GM12892 (cell line): ENCODE data around the gene CDH13.

ENCODE experiments used
- DNase-seq: peaks from one replicate; pipeline ENCODE4 v3.0.0; 2011; ENCODE audit not compliant: insufficient read length
- FAIRE-seq: peaks from 2 replicates; lab custom pipeline; 2011; peaks lifted over from hg19 to GRCh38; lab: Jason Lieb, UNC
- POLR2A ChIP-seq: IDR thresholded peaks from 2 replicates; pipeline ENCODE4 v1.6.1; 2011; ENCODE audit warnings: low read depth, low read length, control low read depth
- POLR2AphosphoS5 ChIP-seq: IDR thresholded peaks from 2 replicates; pipeline ENCODE4 v1.6.1; 2011; ENCODE audit warnings: low read depth, low read length, control low read depth
- TAF1 ChIP-seq: IDR thresholded peaks from 2 replicates; pipeline ENCODE4 v1.6.1; 2011; ENCODE audit warnings: low read depth, mild to moderate bottlenecking, control low read depth, low read length, borderline replicate concordance

CDH13 gene

GRCh38 chr16:83603723-83604570 lies 977.2 kb downstream of the CDH13 start:
- no peak for DNase-seq
- FAIRE-seq, result no peak
- TF ChIP-seq POLR2A (no peak), POLR2AphosphoS5 (no peak), TAF1 (no peak)

GRCh38 chr16:83606486-83607030 lies 979.8 kb downstream of the CDH13 start:
- FAIRE-seq (no peak), DNase-seq (no peak)

GRCh38 chr16:83609178-83609577 lies 982.4 kb downstream of the CDH13 start:
- FAIRE-seq, result no peak
- no peak for TF ChIP-seq TAF1
- no peak for TF ChIP-seq POLR2A
- no peak for TF ChIP-seq POLR2AphosphoS5

More at GRCh38 chr16:83606486-83607030, 979.8 kb downstream of the CDH13 start:
- no peak for TF ChIP-seq TAF1
- TF ChIP-seq POLR2A, result no peak
- TF ChIP-seq POLR2AphosphoS5, result no peak

GRCh38 chr16:83615141-83615952 lies 988.6 kb downstream of the CDH13 start:
- FAIRE-seq (no peak), DNase-seq (no peak)
- TF ChIP-seq TAF1 (no peak), POLR2AphosphoS5 (no peak), POLR2A (no peak)

More at GRCh38 chr16:83609178-83609577, 982.4 kb downstream of the CDH13 start:
- no peak for DNase-seq

GRCh38 chr16:83615953-83616350 lies 989.2 kb downstream of the CDH13 start:
- DNase-seq (no peak), FAIRE-seq (no peak)
- TF ChIP-seq POLR2AphosphoS5 (no peak), POLR2A (no peak), TAF1 (no peak)

GRCh38 chr16:83619381-83620150 lies 992.8 kb downstream of the CDH13 start:
- TF ChIP-seq POLR2AphosphoS5, result no peak
- TF ChIP-seq POLR2A, result no peak
- TF ChIP-seq TAF1, result no peak
- DNase-seq (no peak), FAIRE-seq (no peak)

GRCh38 chr16:83622010-83622409 lies 995.2 kb downstream of the CDH13 start:
- DNase-seq, result no peak
- TF ChIP-seq TAF1, result no peak
- no peak for TF ChIP-seq POLR2AphosphoS5
- no peak for TF ChIP-seq POLR2A
- no peak for FAIRE-seq

- no peak for FAIRE-seq
- TF ChIP-seq POLR2A (no peak), POLR2AphosphoS5 (no peak), TAF1 (no peak)
- no peak for DNase-seq
Measured at GRCh38 chr16:83623091-83623730, 996.4 kb downstream of the CDH13 start.

- no peak for FAIRE-seq
Measured at GRCh38 chr16:83623892-83624291, 997.1 kb downstream of the CDH13 start.

GRCh38 chr16:83624429-83625120 lies 997.8 kb downstream of the CDH13 start:
- TF ChIP-seq POLR2AphosphoS5 (no peak), POLR2A (no peak), TAF1 (no peak)
- no peak for DNase-seq
- FAIRE-seq, result no peak

More at GRCh38 chr16:83623892-83624291, 997.1 kb downstream of the CDH13 start:
- DNase-seq, result no peak
- TF ChIP-seq TAF1 (no peak), POLR2AphosphoS5 (no peak), POLR2A (no peak)
